CD14-positive monocyte (primary cell): Measurements from ENCODE around the gene ELMO1. TPM values are rescaled to one million over a fixed set of nuclear protein-coding genes. Genes with fewer than 3 reads are reported as not detected.
A peak's percentile ranks its signal among the peaks of the same experiment; 100 is the strongest.

Experiments
- DNase-seq, 3 donors: peaks; one replicate each; pipeline ENCODE4 v3.0.0-alpha.2; 2011 to 2022
- H2AFZ ChIP-seq: 2 replicates; pipeline ENCODE4 v1.6.0; 2012; ENCODE audit warnings: mild to moderate bottlenecking, low read depth, low read length, inconsistent platforms; ENCODE audit not compliant: insufficient read depth, poor library complexity, severe bottlenecking
- H3K27ac ChIP-seq, 2 donors: 1 replicate in 1 of 2; 2 replicates in 1 of 2; pipeline ENCODE4 v1.5.1; 2012 to 2013; ENCODE audit warnings: low read length in 2 of 2, control low read depth in 1 of 2, inconsistent platforms in 1 of 2, low read depth in 1 of 2, mild to moderate bottlenecking in 1 of 2
- H3K27me3 ChIP-seq, 2 donors: one replicate each; pipeline versions ENCODE4 v1.6.0 to v1.6.1; 2011 to 2013; ENCODE audit warnings: low read length in 2 of 2; ENCODE audit not compliant: control insufficient read depth in 2 of 2, insufficient read depth in 2 of 2
- H3K36me3 ChIP-seq, 2 donors: replicated peaks in 1 of 2; 1 replicate in 1 of 2; 2 replicates in 1 of 2; pipeline versions ENCODE4 v1.5.1 to v1.6.1; 2012 to 2013; ENCODE audit warnings: low read length in 2 of 2, control low read depth in 1 of 2, inconsistent platforms in 1 of 2, mild to moderate bottlenecking in 1 of 2; ENCODE audit not compliant: insufficient read depth in 2 of 2, control insufficient read depth in 1 of 2
- H3K4me1 ChIP-seq, 2 donors: 1 replicate in 1 of 2; 2 replicates in 1 of 2; pipeline versions ENCODE4 v1.5.1 to v1.6.1; 2012 to 2013; ENCODE audit warnings: low read length in 2 of 2, control low read depth in 1 of 2, inconsistent platforms in 1 of 2, mild to moderate bottlenecking in 1 of 2, moderate library complexity in 1 of 2; ENCODE audit not compliant: insufficient read depth in 2 of 2, control insufficient read depth in 1 of 2
- H3K4me2 ChIP-seq: replicated peaks from 2 replicates; pipeline ENCODE3; 2012; ENCODE audit warnings: low read length, moderate library complexity, mild to moderate bottlenecking; ENCODE audit not compliant: poor library complexity, severe bottlenecking; ENCODE audit errors: extremely low read depth
- H3K4me3 ChIP-seq, 3 experiments: fragments of 200-600 bp in 1 of 3; sonication (generic) in 1 of 3; replicated peaks in 1 of 3; 1 replicate in 2 of 3; 2 replicates in 1 of 3; pipeline ENCODE4 v1.5.1; 2011 to 2013; ENCODE audit warnings: low read length in 3 of 3, mild to moderate bottlenecking in 3 of 3, control low read depth in 2 of 3, low read depth in 2 of 3, inconsistent platforms in 1 of 3, moderate library complexity in 1 of 3
- H3K79me2 ChIP-seq: 2 replicates; pipeline ENCODE4 v1.6.0; 2012; ENCODE audit warnings: mild to moderate bottlenecking, control low read depth, inconsistent platforms, low read length, moderate library complexity; ENCODE audit not compliant: insufficient read depth
- H3K9ac ChIP-seq: 2 replicates; pipeline ENCODE4 v1.6.0; 2017; ENCODE audit warnings: low read length, mild to moderate bottlenecking; ENCODE audit not compliant: insufficient read depth, poor library complexity, severe bottlenecking
- H3K9me3 ChIP-seq, 2 donors: replicated peaks in 1 of 2; 1 replicate in 1 of 2; 2 replicates in 1 of 2; pipeline versions ENCODE4 v1.5.1 to v1.6.1; 2012 to 2013; ENCODE audit warnings: low read length in 2 of 2, control low read depth in 1 of 2; ENCODE audit not compliant: control insufficient read depth in 1 of 2, insufficient read depth in 1 of 2
- H4K20me1 ChIP-seq: 2 replicates; pipeline ENCODE4 v1.6.0; 2012; ENCODE audit warnings: mild to moderate bottlenecking, low read length, control low read depth, moderate library complexity; ENCODE audit not compliant: insufficient read depth
- H3K27ac Mint-ChIP-seq, 7 donors: one replicate each; pipeline ENCODE4 v1.8.0; 2020; ENCODE audit warnings: mild to moderate bottlenecking in 7 of 7, mixed read lengths in 7 of 7, moderate library complexity in 6 of 7, inconsistent platforms in 2 of 7
- H3K27me3 Mint-ChIP-seq, 3 donors: one replicate each; pipeline ENCODE4 v1.8.0; 2021 to 2022; ENCODE audit warnings: low read depth in 3 of 3, mild to moderate bottlenecking in 3 of 3, mixed read lengths in 3 of 3, moderate library complexity in 3 of 3, inconsistent platforms in 1 of 3
- H3K36me3 Mint-ChIP-seq, 2 donors: one replicate each; pipeline ENCODE4 v1.8.0; 2020; ENCODE audit warnings: mixed read lengths in 2 of 2, inconsistent platforms in 1 of 2, mild to moderate bottlenecking in 1 of 2
- H3K4me1 Mint-ChIP-seq: one replicate; pipeline ENCODE4 v1.8.0; 2020; ENCODE audit warnings: mild to moderate bottlenecking, mixed read lengths
- H3K4me3 Mint-ChIP-seq, 2 donors: one replicate each; pipeline ENCODE4 v1.8.0; 2020; ENCODE audit warnings: mild to moderate bottlenecking in 2 of 2, mixed read lengths in 2 of 2, moderate library complexity in 1 of 2
- H3K9me3 Mint-ChIP-seq, 7 donors: one replicate each; pipeline ENCODE4 v1.8.0; 2020 to 2022; ENCODE audit warnings: mixed read lengths in 7 of 7, mild to moderate bottlenecking in 6 of 7, moderate library complexity in 6 of 7, inconsistent platforms in 2 of 7
- CTCF ChIP-seq: fragments of 200-600 bp; IDR thresholded peaks from one replicate; pipeline ENCODE4 v1.8.0; 2022; ENCODE audit warnings: antibody characterized with exemption, mild to moderate bottlenecking
- WGBS: methylation state at CpG from one replicate; pipeline ENCODE4 v1.1.5; 2013; ENCODE audit warnings: missing lambda C conversion rate; ENCODE audit not compliant: insufficient coverage; 5-methylcytosine and 5-hydroxymethylcytosine counted together
- intact Hi-C, 2 donors: fragments of 100-400 bp; cut with micrococcal nuclease; formaldehyde crosslinking; loops; one replicate each; pipeline versions ENCODE4 v1.15.0 to v1.15.1; 2023
- polyA plus RNA-seq, 3 donors: library from polyadenylated mRNA; depleted of rRNA in 1 of 3; unstranded in 2 of 3; stranded (reverse) in 1 of 3; fragments of 300-500 nt in 2 of 3; fragments of >200 nt in 1 of 3; fragmentation: Illumina TruSeq in 2 of 3; gene quantifications; 1 replicate in 2 of 3; 2 replicates in 1 of 3; pipeline ENCODE4 v1.2.3, GENCODE V29; 2012 to 2021

Gene ELMO1
- polyA plus RNA-seq, 3 donors = 46.6 to 50.2 (median 46.7) TPM

GRCh38 chr7:36984041-36984521 is 464.6 kb downstream of the ELMO1 start:
- peak; percentile 19 to 31 (median 29) for DNase-seq
- Mint-ChIP-seq H3K4me1 (peaks cover 28% of the 10 kb centered on the region), H3K27ac (peak overlapping the region in 2 of 7 donors; percentile 27 to 58), H3K36me3 (no peaks in the 10 kb centered on the region), H3K9me3 (no peaks in the 10 kb centered on the region), H3K4me3 (peak overlapping the region in 1 of 2 donors; percentile 23), H3K27me3 (no peaks in the 10 kb centered on the region)
- H3K9me3 ChIP-seq = no peaks in the 10 kb centered on the region
- peaks cover 81% of the 10 kb centered on the region for H4K20me1 ChIP-seq
- H3K27me3 ChIP-seq = no peaks in the 10 kb centered on the region
- H2AFZ ChIP-seq = no peak overlapping the region
- no peaks in the 10 kb centered on the region for H3K36me3 ChIP-seq
- peaks cover 20% of the 10 kb centered on the region in 2 donors for H3K4me1 ChIP-seq
- intact Hi-C loops = no loop called here
- H3K4me2 ChIP-seq = peak overlapping the region; percentile 29
- H3K4me3 ChIP-seq = no peak overlapping the region
- H3K79me2 ChIP-seq = peaks cover 23% of the 10 kb centered on the region
- no peak overlapping the region for H3K27ac ChIP-seq
- WGBS = 50% methylated on average over 2 of the region's 9 CpGs
- H3K9ac ChIP-seq = no peak overlapping the region
- TF ChIP-seq CTCF = no peak

- H2AFZ ChIP-seq = no peak overlapping the region
- no peak overlapping the region for H3K27ac ChIP-seq
- peaks cover 24% of the 10 kb centered on the region for H3K4me1 Mint-ChIP-seq
- H3K36me3 ChIP-seq = peaks cover 0 to 8% of the 10 kb centered on the region in 2 donors
- peaks cover 74% of the 10 kb centered on the region for H4K20me1 ChIP-seq
- H3K9ac ChIP-seq = no peak overlapping the region
- no peak overlapping the region for H3K4me2 ChIP-seq
- peaks cover 4 to 5% of the 10 kb centered on the region in 2 donors for H3K36me3 Mint-ChIP-seq
- WGBS = 95% methylated on average over 3 of the region's 3 CpGs
- DNase-seq = no peak
- no peak overlapping the region for H3K27ac Mint-ChIP-seq
- TF ChIP-seq CTCF = no peak
- H3K27me3 Mint-ChIP-seq = no peaks in the 10 kb centered on the region
- intact Hi-C loops = no loop called here
- no peak overlapping the region for H3K4me3 ChIP-seq
- H3K9me3 Mint-ChIP-seq = no peaks in the 10 kb centered on the region
- peaks cover 20% of the 10 kb centered on the region in 2 donors for H3K4me1 ChIP-seq
- no peaks in the 10 kb centered on the region for H3K27me3 ChIP-seq
- H3K79me2 ChIP-seq = peaks cover 23% of the 10 kb centered on the region
- H3K4me3 Mint-ChIP-seq = no peak overlapping the region
- no peaks in the 10 kb centered on the region for H3K9me3 ChIP-seq
Observed at GRCh38 chr7:36982766-36983165, 465.9 kb downstream of the ELMO1 start.
